Neural crest cell (in vitro differentiated cells): ENCODE results near the gene CGGBP1. TPM values are rescaled to one million over a fixed set of nuclear protein-coding genes. Genes with fewer than 3 reads are reported as not detected.
"Not testable (repeated sequence)": the region's sequence is repeated elsewhere in the genome, so short reads cannot be mapped to it uniquely, and the experiment has no call there.

Experiments
- DNase-seq: peaks from one replicate; pipeline ENCODE4 v3.0.0; 2021; ENCODE audit warnings: low read depth, mixed read lengths, low spot score
- H3K27ac Mint-ChIP-seq: one replicate; pipeline ENCODE4 v1.8.0; 2021; ENCODE audit warnings: mild to moderate bottlenecking, mixed read lengths; ENCODE audit not compliant: unreplicated experiment
- H3K27me3 Mint-ChIP-seq: 2 replicates; pipeline ENCODE4 v1.8.0; 2021; ENCODE audit warnings: low read depth, mild to moderate bottlenecking, mixed read lengths
- H3K36me3 Mint-ChIP-seq: 2 replicates; pipeline ENCODE4 v1.8.0; 2021; ENCODE audit warnings: low read depth, mild to moderate bottlenecking, mixed read lengths
- H3K4me1 Mint-ChIP-seq: 2 replicates; pipeline ENCODE4 v1.8.0; 2021; ENCODE audit warnings: mixed read lengths
- H3K4me3 Mint-ChIP-seq: one replicate; pipeline ENCODE4 v1.8.0; 2021; ENCODE audit warnings: mild to moderate bottlenecking, mixed read lengths
- H3K9me3 Mint-ChIP-seq: 2 replicates; pipeline ENCODE4 v1.8.0; 2021; ENCODE audit warnings: mixed read lengths
- CTCF ChIP-seq: fragments of 200-600 bp; sonication (generic); conservative IDR thresholded peaks from 2 replicates; pipeline ENCODE4 v1.5.0; 2021; ENCODE audit warnings: antibody characterized with exemption, mild to moderate bottlenecking
- total RNA-seq: library from RNA; stranded (reverse); gene quantifications from 2 replicates; pipeline ENCODE4 v1.2.1, GENCODE V29; 2021

Gene CGGBP1
- total RNA-seq, 1 donor from 2014 or later: 95.5 TPM

GRCh38 chr3:88031642-88032077, 27.1 kb downstream of the CGGBP1 start:
- Mint-ChIP-seq H3K9me3 (peaks cover 4% of the 10 kb centered on the region), H3K36me3 (no peaks in the 10 kb centered on the region), H3K27ac (no peak overlapping the region), H3K4me1 (no peaks in the 10 kb centered on the region), H3K4me3 (no peak overlapping the region), H3K27me3 (no peaks in the 10 kb centered on the region)
- DNase-seq: no peak
- no peak for TF ChIP-seq CTCF

GRCh38 chr3:88030210-88030609, 28.6 kb downstream of the CGGBP1 start:
- no peak for DNase-seq

GRCh38 chr3:88028876-88029275, 29.9 kb downstream of the CGGBP1 start:
- H3K36me3 Mint-ChIP-seq: no peaks in the 10 kb centered on the region
- no peak for TF ChIP-seq CTCF
- H3K4me3 Mint-ChIP-seq: no peak overlapping the region
- peaks cover 4% of the 10 kb centered on the region for H3K9me3 Mint-ChIP-seq
- H3K27me3 Mint-ChIP-seq: no peaks in the 10 kb centered on the region
- H3K4me1 Mint-ChIP-seq: no peaks in the 10 kb centered on the region
- H3K27ac Mint-ChIP-seq: no peak overlapping the region
- no peak for DNase-seq

More at GRCh38 chr3:88030210-88030609, 28.6 kb downstream of the CGGBP1 start:
- Mint-ChIP-seq H3K27ac (no peak overlapping the region), H3K27me3 (no peaks in the 10 kb centered on the region), H3K4me3 (no peak overlapping the region), H3K9me3 (peaks cover 4% of the 10 kb centered on the region), H3K4me1 (no peaks in the 10 kb centered on the region), H3K36me3 (no peaks in the 10 kb centered on the region)
- no peak for TF ChIP-seq CTCF

GRCh38 chr3:88025001-88025552, 33.7 kb downstream of the CGGBP1 start:
- TF ChIP-seq CTCF: no peak
- Mint-ChIP-seq H3K4me1 (no peaks in the 10 kb centered on the region), H3K27me3 (no peaks in the 10 kb centered on the region), H3K4me3 (no peak overlapping the region), H3K27ac (no peak overlapping the region), H3K36me3 (no peaks in the 10 kb centered on the region), H3K9me3 (peaks cover 4% of the 10 kb centered on the region)
- DNase-seq: no peak

- no peak overlapping the region for H3K4me3 Mint-ChIP-seq
- no peaks in the 10 kb centered on the region for H3K27me3 Mint-ChIP-seq
- no peak for TF ChIP-seq CTCF
- no peaks in the 10 kb centered on the region for H3K36me3 Mint-ChIP-seq
- no peak for DNase-seq
- H3K9me3 Mint-ChIP-seq: peaks cover 2% of the 10 kb centered on the region
- no peak overlapping the region for H3K27ac Mint-ChIP-seq
- H3K4me1 Mint-ChIP-seq: no peaks in the 10 kb centered on the region
These were observed 39.8 kb downstream of the CGGBP1 start for GRCh38 chr3:88019024-88019423.

GRCh38 chr3:88015656-88016055, 43.1 kb downstream of the CGGBP1 start:
- not testable (repeated sequence) for H3K36me3 Mint-ChIP-seq

More at GRCh38 chr3:88015656-88016055, 43.1 kb downstream of the CGGBP1 start:
- H3K27me3 Mint-ChIP-seq, H3K9me3 Mint-ChIP-seq, H3K4me3 Mint-ChIP-seq, H3K4me1 Mint-ChIP-seq, DNase-seq, H3K27ac Mint-ChIP-seq: not testable (repeated sequence)
